ENCODE measurements around the gene ACOX1. TPM values are rescaled to one million over a fixed set of nuclear protein-coding genes. Genes with fewer than 3 reads are reported as not detected.
A peak's percentile ranks its signal among the peaks of the same experiment; 100 is the strongest.

ACOX1 gene
- total and polyA plus RNA-seq, 2 of the 13 experiments (the other 11 are each of a cell fraction or from before 2014, with no cell fraction given): 86.4 to 120 TPM

DNA sequence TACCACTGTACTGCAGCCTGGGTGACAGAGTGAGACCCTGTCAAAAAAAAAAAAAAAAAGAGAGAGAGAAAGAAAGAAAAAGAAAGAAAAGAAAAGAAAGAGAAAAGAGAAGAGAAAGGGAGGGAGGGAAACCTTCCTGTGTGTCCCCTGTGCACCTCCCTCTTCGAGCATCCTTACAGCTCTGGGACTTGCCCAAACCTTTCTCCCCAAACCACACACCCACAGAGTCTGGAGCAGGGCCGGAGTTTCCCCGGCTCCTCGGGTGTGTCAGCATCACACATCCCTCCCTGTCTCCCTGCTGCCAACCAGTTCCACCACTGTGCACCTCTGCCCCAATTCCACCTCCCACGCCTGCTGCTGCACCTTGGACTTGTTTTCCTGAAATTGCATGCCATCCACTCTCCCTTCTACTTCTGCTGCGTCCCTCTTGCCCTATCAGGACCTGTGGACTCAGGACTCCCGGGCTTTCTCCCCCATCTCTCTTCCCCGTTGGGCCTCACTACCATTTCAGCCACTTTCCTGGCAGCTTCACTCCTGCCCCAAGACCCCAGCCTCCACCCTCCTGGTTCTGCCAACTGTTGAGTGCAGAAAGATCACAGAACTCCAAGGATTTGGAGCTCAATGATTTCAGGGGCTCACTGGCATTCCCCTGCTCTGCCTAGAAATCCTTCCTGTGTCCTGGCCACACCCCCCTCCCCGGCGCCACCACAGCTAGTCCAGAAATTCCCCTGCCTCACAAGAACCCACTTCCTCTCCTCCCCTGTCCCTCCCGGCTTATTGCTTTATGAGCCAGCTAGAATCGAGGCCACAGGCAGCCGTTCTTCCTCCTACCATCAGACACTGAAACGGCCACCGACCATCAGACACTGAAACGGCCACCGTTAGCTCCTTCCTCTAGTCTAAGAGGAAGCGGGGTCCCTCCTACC lies 18.0 kb upstream of the ACOX1 start (continued):
- TF ChIP-seq KAT7 (CRISPR knock-in tag; IDR thresholded peaks at IDR 0.05; ENCODE audit: borderline replicate concordance) (peak; percentile 81; the same call in 1 of the 2 replicates), HNF4G (IDR thresholded peaks at IDR 0.05; ENCODE audit: borderline replicate concordance, low read depth, low read length) (peak; percentile 85), HNF4G (CRISPR knock-in tag; IDR thresholded peaks at IDR 0.05; ENCODE audit: borderline replicate concordance, low read depth) (peak; percentile 96), MAFG (CRISPR knock-in tag; IDR thresholded peaks at IDR 0.05) (no peak), PHF21A (CRISPR knock-in tag; IDR thresholded peaks at IDR 0.05) (peak; percentile 65), FOXM1 (CRISPR knock-in tag; IDR thresholded peaks at IDR 0.05) (no peak), ZNF558 (CRISPR knock-in tag; IDR thresholded peaks at IDR 0.05; ENCODE audit: borderline replicate concordance) (peak; percentile 5; the same call in 1 of the 2 replicates), TEAD3 (CRISPR knock-in tag; optimal IDR thresholded peaks at IDR 0.05; ENCODE audit: borderline replicate concordance) (peak; percentile 95), ZNF335 (CRISPR knock-in tag; IDR thresholded peaks at IDR 0.05) (0 out of 2 replicates have a peak, but pooled peaks have one; percentile 34), NFE2 (CRISPR knock-in tag; IDR thresholded peaks at IDR 0.05) (no peak), YEATS2 (CRISPR knock-in tag; IDR thresholded peaks at IDR 0.05; ENCODE audit: borderline replicate concordance) (peak; percentile 74; the same call in 1 of the 2 replicates), KAT2B (IDR thresholded peaks at IDR 0.05; ENCODE audit: borderline replicate concordance, low read depth, low read length) (no peak), PCBP1 (IDR thresholded peaks at IDR 0.05; ENCODE audit: borderline replicate concordance, low read depth, low read length) (0 out of 2 replicates have a peak, but pooled peaks have one; percentile 46), YEATS4 (CRISPR knock-in tag; IDR thresholded peaks at IDR 0.05; ENCODE audit: borderline replicate concordance) (peak; percentile 87), SIX4 (CRISPR knock-in tag; IDR thresholded peaks at IDR 0.05) (peak; percentile 40; the same call in 1 of the 2 replicates), ERF (CRISPR knock-in tag; IDR thresholded peaks at IDR 0.05) (peak; percentile 88), ZNF883 (CRISPR knock-in tag; IDR thresholded peaks at IDR 0.05; ENCODE audit: not compliant biosample characterization) (peak; percentile 47), SETDB1 (CRISPR knock-in tag; IDR thresholded peaks at IDR 0.05; ENCODE audit: borderline replicate concordance) (no peak), RNF2 (conservative IDR thresholded peaks at IDR 0.05; ENCODE audit: low read depth) (no peak), RFX5 (IDR thresholded peaks at IDR 0.05; ENCODE audit: low read depth, low read length) (peak; percentile 57; the same call in 1 of the 2 replicates), KDM6A (CRISPR knock-in tag; IDR thresholded peaks at IDR 0.05; ENCODE audit: low read depth) (peak; percentile 94)
- TF ChIP-seq, protein P1, sequence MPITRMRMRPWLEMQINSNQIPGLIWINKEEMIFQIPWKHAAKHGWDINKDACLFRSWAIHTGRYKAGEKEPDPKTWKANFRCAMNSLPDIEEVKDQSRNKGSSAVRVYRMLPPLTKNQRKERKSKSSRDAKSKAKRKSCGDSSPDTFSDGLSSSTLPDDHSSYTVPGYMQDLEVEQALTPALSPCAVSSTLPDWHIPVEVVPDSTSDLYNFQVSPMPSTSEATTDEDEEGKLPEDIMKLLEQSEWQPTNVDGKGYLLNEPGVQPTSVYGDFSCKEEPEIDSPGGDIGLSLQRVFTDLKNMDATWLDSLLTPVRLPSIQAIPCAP (CRISPR knock-in tag; IDR thresholded peaks at IDR 0.05; ENCODE audit: low read depth): no peak
- TF ChIP-seq, protein P2, sequence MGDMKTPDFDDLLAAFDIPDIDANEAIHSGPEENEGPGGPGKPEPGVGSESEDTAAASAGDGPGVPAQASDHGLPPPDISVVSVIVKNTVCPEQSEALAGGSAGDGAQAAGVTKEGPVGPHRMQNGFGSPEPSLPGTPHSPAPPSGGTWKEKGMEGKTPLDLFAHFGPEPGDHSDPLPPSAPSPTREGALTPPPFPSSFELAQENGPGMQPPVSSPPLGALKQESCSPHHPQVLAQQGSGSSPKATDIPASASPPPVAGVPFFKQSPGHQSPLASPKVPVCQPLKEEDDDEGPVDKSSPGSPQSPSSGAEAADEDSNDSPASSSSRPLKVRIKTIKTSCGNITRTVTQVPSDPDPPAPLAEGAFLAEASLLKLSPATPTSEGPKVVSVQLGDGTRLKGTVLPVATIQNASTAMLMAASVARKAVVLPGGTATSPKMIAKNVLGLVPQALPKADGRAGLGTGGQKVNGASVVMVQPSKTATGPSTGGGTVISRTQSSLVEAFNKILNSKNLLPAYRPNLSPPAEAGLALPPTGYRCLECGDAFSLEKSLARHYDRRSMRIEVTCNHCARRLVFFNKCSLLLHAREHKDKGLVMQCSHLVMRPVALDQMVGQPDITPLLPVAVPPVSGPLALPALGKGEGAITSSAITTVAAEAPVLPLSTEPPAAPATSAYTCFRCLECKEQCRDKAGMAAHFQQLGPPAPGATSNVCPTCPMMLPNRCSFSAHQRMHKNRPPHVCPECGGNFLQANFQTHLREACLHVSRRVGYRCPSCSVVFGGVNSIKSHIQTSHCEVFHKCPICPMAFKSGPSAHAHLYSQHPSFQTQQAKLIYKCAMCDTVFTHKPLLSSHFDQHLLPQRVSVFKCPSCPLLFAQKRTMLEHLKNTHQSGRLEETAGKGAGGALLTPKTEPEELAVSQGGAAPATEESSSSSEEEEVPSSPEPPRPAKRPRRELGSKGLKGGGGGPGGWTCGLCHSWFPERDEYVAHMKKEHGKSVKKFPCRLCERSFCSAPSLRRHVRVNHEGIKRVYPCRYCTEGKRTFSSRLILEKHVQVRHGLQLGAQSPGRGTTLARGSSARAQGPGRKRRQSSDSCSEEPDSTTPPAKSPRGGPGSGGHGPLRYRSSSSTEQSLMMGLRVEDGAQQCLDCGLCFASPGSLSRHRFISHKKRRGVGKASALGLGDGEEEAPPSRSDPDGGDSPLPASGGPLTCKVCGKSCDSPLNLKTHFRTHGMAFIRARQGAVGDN (CRISPR knock-in tag; IDR thresholded peaks at IDR 0.05): peak; percentile 96
- TF ChIP-seq, protein P3, sequence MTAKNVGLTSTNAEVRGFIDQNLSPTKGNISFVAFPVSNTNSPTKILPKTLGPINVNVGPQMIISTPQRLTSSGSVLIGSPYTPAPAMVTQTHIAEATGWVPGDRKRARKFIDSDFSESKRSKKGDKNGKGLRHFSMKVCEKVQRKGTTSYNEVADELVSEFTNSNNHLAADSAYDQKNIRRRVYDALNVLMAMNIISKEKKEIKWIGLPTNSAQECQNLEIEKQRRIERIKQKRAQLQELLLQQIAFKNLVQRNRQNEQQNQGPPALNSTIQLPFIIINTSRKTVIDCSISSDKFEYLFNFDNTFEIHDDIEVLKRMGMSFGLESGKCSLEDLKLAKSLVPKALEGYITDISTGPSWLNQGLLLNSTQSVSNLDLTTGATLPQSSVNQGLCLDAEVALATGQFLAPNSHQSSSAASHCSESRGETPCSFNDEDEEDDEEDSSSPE (CRISPR knock-in tag; IDR thresholded peaks at IDR 0.05): peak; percentile 48; the same call in 1 of the 2 replicates
